KOPT-K1 (cell line): ENCODE results near the gene OR10A3.
"Not testable (repeated sequence)": the region's sequence is repeated elsewhere in the genome, so short reads cannot be mapped to it uniquely, and the experiment has no call there.

ENCODE experiments used
- H3K27ac ChIP-seq: fragments of 200-600 bp; sonication (generic); 2 replicates; pipeline ENCODE4 v1.5.1; 2016; ENCODE audit warnings: antibody characterized with exemption, mild to moderate bottlenecking, low read depth, low read length; ENCODE audit not compliant: poor library complexity, severe bottlenecking
- H3K36me3 ChIP-seq: fragments of 200-600 bp; sonication (generic); 2 replicates; pipeline ENCODE4 v1.5.1; 2017; ENCODE audit warnings: antibody characterized with exemption, mild to moderate bottlenecking, low read length, moderate library complexity; ENCODE audit not compliant: insufficient read depth
- H3K9me3 ChIP-seq: fragments of 200-600 bp; sonication (generic); 2 replicates; pipeline ENCODE4 v1.5.1; 2017; ENCODE audit warnings: antibody characterized with exemption, low read length, mild to moderate bottlenecking; ENCODE audit not compliant: insufficient read depth, poor library complexity, severe bottlenecking

OR10A3 gene

GRCh38 chr11:7941608-7942007 is at the start of gene OR10A3:
TSS of gene OR10A3 (minus strand) at chr11:7941708. CDS start at chr11:7939520, 2,188 bp downstream.
- Histone ChIP-seq H3K9me3 (peaks cover 13% of the 10 kb centered on the region), H3K36me3 (no peaks in the 10 kb centered on the region), H3K27ac (no peak within 1 kb of the TSS)

GRCh38 chr11:7987560-7987883 is 46.0 kb upstream of the OR10A3 start:
- Histone ChIP-seq H3K36me3 (peaks cover 40% of the 10 kb centered on the region), H3K27ac (peak overlapping the region; percentile 53)
- not testable (repeated sequence) for H3K9me3 ChIP-seq

GRCh38 chr11:7986768-7987559 is 45.5 kb upstream of the OR10A3 start, which contains the start of gene EIF3F:
TSS of gene EIF3F (plus strand) at chr11:7987337. CDS start at chr11:7987353, 16 bp downstream.
- peaks cover 34% of the 10 kb centered on the region for H3K36me3 ChIP-seq
- no peaks in the 10 kb centered on the region for H3K9me3 ChIP-seq
- peak within 1 kb of the TSS; percentile 53 for H3K27ac ChIP-seq

GRCh38 chr11:7983832-7984590 is 42.5 kb upstream of the OR10A3 start:
- no peak overlapping the region for H3K27ac ChIP-seq
- H3K9me3 ChIP-seq, result no peaks in the 10 kb centered on the region
- H3K36me3 ChIP-seq, result peaks cover 6% of the 10 kb centered on the region

GRCh38 chr11:7982582-7983119 is 41.1 kb upstream of the OR10A3 start:
- H3K9me3 ChIP-seq, result no peaks in the 10 kb centered on the region
- no peaks in the 10 kb centered on the region for H3K36me3 ChIP-seq
- H3K27ac ChIP-seq, result no peak overlapping the region

- no peaks in the 10 kb centered on the region for H3K36me3 ChIP-seq
- no peaks in the 10 kb centered on the region for H3K9me3 ChIP-seq
- H3K27ac ChIP-seq, result no peak overlapping the region
Measured at GRCh38 chr11:7981619-7982157, 40.2 kb upstream of the OR10A3 start.

- no peaks in the 10 kb centered on the region for H3K36me3 ChIP-seq
- H3K9me3 ChIP-seq, result no peaks in the 10 kb centered on the region
- no peak overlapping the region for H3K27ac ChIP-seq
Measured at GRCh38 chr11:7977232-7977917, 35.9 kb upstream of the OR10A3 start.

GRCh38 chr11:7974668-7975067 is 33.2 kb upstream of the OR10A3 start:
- Histone ChIP-seq H3K9me3 (no peaks in the 10 kb centered on the region), H3K36me3 (no peaks in the 10 kb centered on the region), H3K27ac (no peak overlapping the region)

- Histone ChIP-seq H3K36me3 (no peaks in the 10 kb centered on the region), H3K27ac (no peak overlapping the region), H3K9me3 (no peaks in the 10 kb centered on the region)
Measured at GRCh38 chr11:7973011-7973410, 31.5 kb upstream of the OR10A3 start.

- Histone ChIP-seq H3K9me3 (no peaks in the 10 kb centered on the region), H3K27ac (no peak overlapping the region), H3K36me3 (no peaks in the 10 kb centered on the region)
Measured at GRCh38 chr11:7971846-7972245, 30.3 kb upstream of the OR10A3 start.

GRCh38 chr11:7969756-7970646 is 28.5 kb upstream of the OR10A3 start:
- H3K9me3 ChIP-seq, result no peaks in the 10 kb centered on the region

GRCh38 chr11:7968686-7969085 is 27.2 kb upstream of the OR10A3 start:
- H3K27ac ChIP-seq, result no peak overlapping the region
- H3K9me3 ChIP-seq, result no peaks in the 10 kb centered on the region
- H3K36me3 ChIP-seq, result no peaks in the 10 kb centered on the region

More at GRCh38 chr11:7969756-7970646, 28.5 kb upstream of the OR10A3 start:
- H3K36me3 ChIP-seq, result no peaks in the 10 kb centered on the region
- H3K27ac ChIP-seq, result no peak overlapping the region

- Histone ChIP-seq H3K9me3 (peaks cover 4% of the 10 kb centered on the region), H3K36me3 (no peaks in the 10 kb centered on the region), H3K27ac (no peak overlapping the region)
Measured at GRCh38 chr11:7967826-7968225, 26.3 kb upstream of the OR10A3 start.

- Histone ChIP-seq H3K27ac (no peak overlapping the region), H3K9me3 (peaks cover 4% of the 10 kb centered on the region)
Measured at GRCh38 chr11:7967097-7967496, 25.6 kb upstream of the OR10A3 start.

More at GRCh38 chr11:7967097-7967496, 25.6 kb upstream of the OR10A3 start:
- H3K36me3 ChIP-seq, result no peaks in the 10 kb centered on the region
